SU-DHL-6 (cell line): Measurements from ENCODE around the gene GTF3C6.

Experiments used
- H2AFZ ChIP-seq: fragments of 200-600 bp; sonication (generic); 2 replicates; pipeline ENCODE4 v1.6.1; 2014; ENCODE audit warnings: low read depth, mild to moderate bottlenecking, moderate library complexity, mixed read lengths, antibody characterized with exemption, low read length; ENCODE audit not compliant: severe bottlenecking
- H3F3A ChIP-seq: fragments of 200-600 bp; shearing (Covaris generic); 2 replicates; pipeline ENCODE4 v1.6.0; 2016; ENCODE audit warnings: antibody characterized with exemption, mild to moderate bottlenecking; ENCODE audit not compliant: insufficient read depth
- H3K27ac ChIP-seq: fragments of 200-600 bp; sonication (generic); 2 replicates; pipeline ENCODE4 v1.5.1; 2016; ENCODE audit warnings: low read depth, mild to moderate bottlenecking, low read length, moderate library complexity, mixed read lengths
- H3K27me3 ChIP-seq: fragments of 200-600 bp; sonication (generic), shearing (Covaris generic); 2 replicates; pipeline ENCODE4 v1.6.0; 2014; ENCODE audit warnings: mild to moderate bottlenecking, low read length
- H3K36me3 ChIP-seq: fragments of 200-600 bp; sonication (generic); 2 replicates; pipeline ENCODE4 v1.6.1; 2014; ENCODE audit warnings: mild to moderate bottlenecking, low read length, mixed read lengths
- H3K4me2 ChIP-seq: fragments of 300-600, 200-600 bp; shearing (Covaris generic), sonication (generic); 2 replicates; pipeline ENCODE4 v1.6.0; 2014; ENCODE audit warnings: low read length, low read depth, mild to moderate bottlenecking; ENCODE audit not compliant: poor library complexity, severe bottlenecking
- H3K4me3 ChIP-seq: fragments of 200-600 bp; sonication (generic); 2 replicates; pipeline ENCODE4 v1.5.1; 2014; ENCODE audit warnings: antibody characterized with exemption, low read length, mild to moderate bottlenecking, mixed read lengths; ENCODE audit not compliant: insufficient read depth, poor library complexity, severe bottlenecking
- H3K79me2 ChIP-seq: fragments of 200-600 bp; sonication (generic); 2 replicates; pipeline ENCODE4 v1.6.1; 2014; ENCODE audit warnings: mild to moderate bottlenecking, low read length, moderate library complexity; ENCODE audit not compliant: insufficient read depth
- H3K9ac ChIP-seq: fragments of 200-600 bp; sonication (generic); 2 replicates; pipeline ENCODE4 v1.7.0; 2014; ENCODE audit warnings: mild to moderate bottlenecking, low read length
- H3K9me2 ChIP-seq: fragments of 200-600 bp; sonication (generic); replicated peaks from 2 replicates; pipeline ENCODE4 v1.6.1; 2014; ENCODE audit warnings: low read length; ENCODE audit not compliant: insufficient read depth
- H3K9me3 ChIP-seq: fragments of 200-600 bp; sonication (generic); 2 replicates; pipeline ENCODE4 v1.6.1; 2014; ENCODE audit warnings: low read length, mixed read lengths; ENCODE audit not compliant: insufficient read depth
- H4K20me1 ChIP-seq: fragments of 200-600 bp; sonication (generic); 2 replicates; pipeline ENCODE4 v1.6.1; 2014; ENCODE audit warnings: low read depth, mild to moderate bottlenecking, antibody characterized with exemption, low read length, moderate library complexity, mixed read lengths
- CTCF ChIP-seq: fragments of 200-600 bp; sonication (generic); IDR thresholded peaks from one replicate; pipeline ENCODE4 v1.5.1; 2017; ENCODE audit warnings: antibody characterized with exemption, mild to moderate bottlenecking, low read length, moderate library complexity; ENCODE audit not compliant: insufficient read depth, poor library complexity, severe bottlenecking
- EZH2phosphoT487 ChIP-seq: fragments of 200-600 bp; sonication (generic), shearing (Covaris generic); conservative IDR thresholded peaks from 2 replicates; pipeline ENCODE4 v1.6.1; 2018; ENCODE audit warnings: mild to moderate bottlenecking, antibody characterized with exemption, low read length, moderate library complexity, mixed read lengths

The GTF3C6 gene

DNA sequence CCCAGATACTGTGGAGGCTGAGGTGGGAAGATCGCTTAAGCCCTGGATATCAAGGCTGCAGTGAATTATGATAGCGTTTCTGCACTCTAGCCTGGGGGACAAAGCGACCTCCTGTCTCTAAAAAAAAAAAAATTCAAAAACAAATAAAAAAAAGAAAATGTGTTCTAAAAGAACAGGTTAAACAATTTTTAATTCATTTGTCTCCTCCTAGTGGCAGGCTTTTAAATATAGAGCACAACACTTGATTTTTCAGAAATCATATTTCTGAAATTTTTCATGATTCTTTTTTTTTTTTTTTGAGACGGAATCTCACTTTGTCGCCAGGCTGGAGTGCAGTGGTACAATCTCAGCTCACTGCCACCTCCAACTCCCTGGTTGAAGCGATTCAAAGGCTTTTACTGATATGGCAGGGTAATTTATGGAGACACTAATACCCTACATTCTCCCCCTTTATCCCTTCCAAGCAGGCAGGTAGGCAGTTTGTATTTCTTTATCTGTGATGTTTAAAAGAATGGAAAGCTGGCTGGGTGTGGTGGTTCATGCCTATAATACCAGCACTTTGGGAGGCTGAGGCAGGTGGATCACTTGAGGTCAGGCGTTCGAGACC, 8.7 kb upstream of the GTF3C6 start:
- H3K27ac ChIP-seq = no peak overlapping the region
- no peaks in the 10 kb centered on the region for H3K9me3 ChIP-seq
- H3K79me2 ChIP-seq = no peaks in the 10 kb centered on the region
- H3K9me2 ChIP-seq = no peaks in the 10 kb centered on the region
- H3K4me3 ChIP-seq = no peak overlapping the region
- H3K4me2 ChIP-seq = no peak overlapping the region
- peak; percentile 41 for TF ChIP-seq CTCF
- TF ChIP-seq EZH2phosphoT487 = no peak
- no peaks in the 10 kb centered on the region for H4K20me1 ChIP-seq
- no peaks in the 10 kb centered on the region for H3K27me3 ChIP-seq
- no peak overlapping the region for H3K9ac ChIP-seq
- H3F3A ChIP-seq = no peaks in the 10 kb centered on the region
- no peak overlapping the region for H2AFZ ChIP-seq
- H3K36me3 ChIP-seq = no peaks in the 10 kb centered on the region

DNA sequence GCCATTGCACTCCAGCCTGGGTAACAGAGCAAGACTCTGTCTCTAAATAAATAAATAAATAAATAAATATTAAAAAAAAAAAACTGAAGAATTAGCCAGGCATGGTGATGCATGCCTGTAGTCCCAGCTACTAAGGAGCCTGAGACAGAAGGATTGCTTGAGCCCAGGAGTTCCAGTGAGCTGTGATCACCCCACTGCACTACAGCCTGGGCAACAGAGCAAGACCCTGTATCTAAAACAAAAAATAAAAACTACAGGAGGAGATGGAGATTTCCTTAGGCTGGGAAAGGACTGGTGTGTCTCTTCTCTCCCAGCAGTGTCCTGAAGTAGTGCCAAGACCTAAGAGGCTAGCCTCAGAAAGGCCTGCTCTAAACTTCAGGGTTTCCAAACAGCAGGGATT, 8.1 kb upstream of the GTF3C6 start:
- Histone ChIP-seq H3K4me2 (no peak overlapping the region), H2AFZ (no peak overlapping the region), H3K9me2 (no peaks in the 10 kb centered on the region), H3K9ac (no peak overlapping the region), H4K20me1 (no peaks in the 10 kb centered on the region), H3K9me3 (no peaks in the 10 kb centered on the region), H3K27me3 (no peaks in the 10 kb centered on the region), H3K79me2 (no peaks in the 10 kb centered on the region), H3K4me3 (no peak overlapping the region), H3K36me3 (no peaks in the 10 kb centered on the region), H3K27ac (no peak overlapping the region), H3F3A (no peaks in the 10 kb centered on the region)
- TF ChIP-seq EZH2phosphoT487 = no peak
- TF ChIP-seq CTCF = no peak

- H2AFZ ChIP-seq = no peak overlapping the region
- no peaks in the 10 kb centered on the region for H3K79me2 ChIP-seq
- H3K9me3 ChIP-seq = no peaks in the 10 kb centered on the region
- H3K27me3 ChIP-seq = no peaks in the 10 kb centered on the region
- no peaks in the 10 kb centered on the region for H3F3A ChIP-seq
- no peak overlapping the region for H3K4me2 ChIP-seq
- H3K27ac ChIP-seq = no peak overlapping the region
- no peak overlapping the region for H3K4me3 ChIP-seq
- no peak overlapping the region for H3K9ac ChIP-seq
- no peaks in the 10 kb centered on the region for H4K20me1 ChIP-seq
- no peak for TF ChIP-seq CTCF
- TF ChIP-seq EZH2phosphoT487 = no peak
- H3K9me2 ChIP-seq = no peaks in the 10 kb centered on the region
- no peaks in the 10 kb centered on the region for H3K36me3 ChIP-seq
Measured at GRCh38 chr6:110951008-110951407, 7.5 kb upstream of the GTF3C6 start.
